Activated CD8-positive, alpha-beta memory T cell treated with anti-CD3 and anti-CD28 coated beads for 36 hours (primary cell): ENCODE results near the gene EML4. TPM values are rescaled to one million over a fixed set of nuclear protein-coding genes. Genes with fewer than 3 reads are reported as not detected.

Experiments
- CTCF ChIA-PET: fragments of 350-600 bp; sonication (Branson Sonifier 250); formaldehyde crosslinking; loops from one replicate; lab custom pipeline; 2021; ENCODE audit warnings: antibody characterized with exemption; lab: Charles Lee
- POLR2A ChIA-PET: fragments of 350-600 bp; sonication (Branson Sonifier 250); formaldehyde crosslinking; loops from one replicate; lab custom pipeline; 2021; ENCODE audit warnings: antibody characterized with exemption; lab: Charles Lee
- total RNA-seq, 2 experiments: library from RNA; stranded (reverse); gene quantifications; one replicate each; pipeline ENCODE4 v1.2.3, GENCODE V29; 2021

The EML4 gene
- total RNA-seq, 2 experiments from 2014 or later, result 56.8 to 58.9 TPM

- CTCF ChIA-PET, result no interaction called here
- POLR2A ChIA-PET, result no interaction called here
Observed at GRCh38 chr2:42164971-42165370, 4.2 kb upstream of the EML4 start.

- ChIA-PET POLR2A (interaction anchor here (1.4 kb wide), 1 partner anchor 34 kb away, joined by 5 read pairs; no protein-coding TSS in a partner anchor), CTCF (interaction anchor here (0.5 kb wide), 1 partner anchor 78 kb away, joined by 3 read pairs; no protein-coding TSS in a partner anchor)
Observed at GRCh38 chr2:42167458-42167857, 1.7 kb upstream of the EML4 start.

GRCh38 chr2:42168459-42169099, 574 bp upstream of the EML4 start:
- CTCF ChIA-PET, result interaction anchor here (1.5 kb wide), 1 partner anchor 73 kb away, joined by 3 read pairs; no protein-coding TSS in a partner anchor
- POLR2A ChIA-PET, result interaction anchor here (0.5 kb wide), 1 partner anchor 183 kb away, joined by 3 read pairs; no protein-coding TSS in a partner anchor

GRCh38 chr2:42169874-42170521, 845 bp downstream of the EML4 start:
- CTCF ChIA-PET, result no interaction called here

GRCh38 chr2:42170619-42171395, 1.7 kb downstream of the EML4 start:
- CTCF ChIA-PET, result interaction anchor here (1.1 to 1.8 kb wide), 2 partner anchors 23 to 64 kb away, joined by 3 to 6 read pairs; no protein-coding TSS in a partner anchor
- POLR2A ChIA-PET, result interaction anchor here (0.6 to 1.6 kb wide), 5 partner anchors 8 to 65 kb away, joined by 3 to 13 read pairs (median 5); no protein-coding TSS in a partner anchor

More at GRCh38 chr2:42169874-42170521, 845 bp downstream of the EML4 start:
- POLR2A ChIA-PET, result interaction anchor here (1.6 kb wide), 1 partner anchor 64 kb away, joined by 13 read pairs; no protein-coding TSS in a partner anchor

- POLR2A ChIA-PET, result interaction anchor here (0.6 to 1.6 kb wide), 5 partner anchors 9 to 65 kb away, joined by 3 to 13 read pairs (median 5); no protein-coding TSS in a partner anchor
- CTCF ChIA-PET, result interaction anchor here (1.1 to 1.8 kb wide), 2 partner anchors 22 to 65 kb away, joined by 3 to 6 read pairs; no protein-coding TSS in a partner anchor
Observed at GRCh38 chr2:42171396-42171980, 2.3 kb downstream of the EML4 start.

GRCh38 chr2:42172020-42172419, 2.9 kb downstream of the EML4 start:
- POLR2A ChIA-PET, result interaction anchor here (1.0 to 1.6 kb wide), 3 partner anchors 21 to 66 kb away, joined by 3 to 13 read pairs (median 5); no protein-coding TSS in a partner anchor
- CTCF ChIA-PET, result interaction anchor here (1.1 to 1.8 kb wide), 2 partner anchors 22 to 66 kb away, joined by 3 to 6 read pairs; no protein-coding TSS in a partner anchor

GRCh38 chr2:42172566-42172965, 3.4 kb downstream of the EML4 start:
- ChIA-PET POLR2A (no interaction called here), CTCF (interaction anchor here (1.8 kb wide), 1 partner anchor 21 kb away, joined by 6 read pairs; no protein-coding TSS in a partner anchor)

- POLR2A ChIA-PET, result interaction anchor here (0.5 kb wide), 1 partner anchor 8 kb away, joined by 3 read pairs; no protein-coding TSS in a partner anchor
- CTCF ChIA-PET, result interaction anchor here (1.1 kb wide), 1 partner anchor 20 kb away, joined by 3 read pairs; no protein-coding TSS in a partner anchor
Observed at GRCh38 chr2:42173467-42173866, 4.3 kb downstream of the EML4 start.

GRCh38 chr2:42176992-42177738, 8.0 kb downstream of the EML4 start:
- CTCF ChIA-PET, result no interaction called here
- POLR2A ChIA-PET, result no interaction called here

GRCh38 chr2:42178335-42178734, 9.2 kb downstream of the EML4 start:
- CTCF ChIA-PET, result no interaction called here
- POLR2A ChIA-PET, result no interaction called here

- CTCF ChIA-PET, result no interaction called here
- POLR2A ChIA-PET, result no interaction called here
Observed at GRCh38 chr2:42180300-42180699, 11.1 kb downstream of the EML4 start.

GRCh38 chr2:42182654-42183308, 13.6 kb downstream of the EML4 start:
- CTCF ChIA-PET, result interaction anchor here (1.2 kb wide), 1 partner anchor 312 kb away, joined by 3 read pairs; no protein-coding TSS in a partner anchor

GRCh38 chr2:42183775-42184174, 14.6 kb downstream of the EML4 start:
- POLR2A ChIA-PET, result no interaction called here
- CTCF ChIA-PET, result interaction anchor here (1.2 kb wide), 1 partner anchor 313 kb away, joined by 3 read pairs; no protein-coding TSS in a partner anchor

More at GRCh38 chr2:42182654-42183308, 13.6 kb downstream of the EML4 start:
- POLR2A ChIA-PET, result no interaction called here

- CTCF ChIA-PET, result no interaction called here
Observed at GRCh38 chr2:42184346-42184745, 15.2 kb downstream of the EML4 start.

GRCh38 chr2:42185220-42185921, 16.2 kb downstream of the EML4 start:
- CTCF ChIA-PET, result no interaction called here
- POLR2A ChIA-PET, result no interaction called here

More at GRCh38 chr2:42184346-42184745, 15.2 kb downstream of the EML4 start:
- POLR2A ChIA-PET, result no interaction called here

GRCh38 chr2:42186366-42186765, 17.2 kb downstream of the EML4 start:
- ChIA-PET POLR2A (no interaction called here), CTCF (no interaction called here)
